HEK293T (cell line): ENCODE measurements around the gene SC5D.

ENCODE experiments used
- ARNT ChIP-seq: fragments of 450-650 bp; IDR thresholded peaks from 2 replicates; pipeline ENCODE4 v1.6.1; 2017; ENCODE audit warnings: mild to moderate bottlenecking
- BHLHE40 ChIP-seq: fragments of 450-650 bp; IDR thresholded peaks from 2 replicates; pipeline ENCODE4 v1.6.1; 2016; ENCODE audit warnings: mild to moderate bottlenecking, moderate library complexity, borderline replicate concordance
- CTBP1 ChIP-seq: fragments of 450-650 bp; IDR thresholded peaks from 2 replicates; pipeline ENCODE4 v1.6.1; 2016; ENCODE audit warnings: borderline replicate concordance
- ELF4 ChIP-seq: fragments of 450-650 bp; IDR thresholded peaks from 2 replicates; pipeline ENCODE4 v1.6.1; 2017; ENCODE audit warnings: antibody characterized with exemption
- FOXA1 ChIP-seq: fragments of 450-650 bp; IDR thresholded peaks from 2 replicates; pipeline ENCODE4 v1.6.1; 2016; ENCODE audit warnings: mild to moderate bottlenecking
- FOXK2 ChIP-seq: fragments of 450-650 bp; IDR thresholded peaks from 2 replicates; pipeline ENCODE4 v1.6.1; 2016; ENCODE audit warnings: mild to moderate bottlenecking
- FOXM1 ChIP-seq: fragments of 450-650 bp; IDR thresholded peaks from 2 replicates; pipeline ENCODE4 v1.6.1; 2017; ENCODE audit warnings: mild to moderate bottlenecking, borderline replicate concordance
- L3MBTL2 ChIP-seq: fragments of 450-650 bp; conservative IDR thresholded peaks from 2 replicates; pipeline ENCODE4 v1.6.1; 2016; ENCODE audit warnings: mild to moderate bottlenecking
- NFRKB ChIP-seq: fragments of 450-650 bp; IDR thresholded peaks from 2 replicates; pipeline ENCODE4 v1.6.1; 2016; ENCODE audit warnings: mild to moderate bottlenecking, moderate library complexity
- SP1 ChIP-seq: fragments of 450-650 bp; IDR thresholded peaks from 2 replicates; pipeline ENCODE4 v1.6.1; 2017
- SUZ12 ChIP-seq: fragments of 450-650 bp; IDR thresholded peaks from 2 replicates; pipeline ENCODE4 v1.6.1; 2016; ENCODE audit warnings: mild to moderate bottlenecking
- TARDBP ChIP-seq: fragments of 450-650 bp; IDR thresholded peaks from 2 replicates; pipeline ENCODE4 v1.6.1; 2016
- ZNF384 ChIP-seq: fragments of 450-650 bp; IDR thresholded peaks from 2 replicates; pipeline ENCODE4 v1.6.1; 2016
- TF ChIP-seq, protein P1 (sequence below): fragments of 450-650 bp; IDR thresholded peaks from 2 replicates; pipeline ENCODE4 v1.6.1; 2016

DNA sequence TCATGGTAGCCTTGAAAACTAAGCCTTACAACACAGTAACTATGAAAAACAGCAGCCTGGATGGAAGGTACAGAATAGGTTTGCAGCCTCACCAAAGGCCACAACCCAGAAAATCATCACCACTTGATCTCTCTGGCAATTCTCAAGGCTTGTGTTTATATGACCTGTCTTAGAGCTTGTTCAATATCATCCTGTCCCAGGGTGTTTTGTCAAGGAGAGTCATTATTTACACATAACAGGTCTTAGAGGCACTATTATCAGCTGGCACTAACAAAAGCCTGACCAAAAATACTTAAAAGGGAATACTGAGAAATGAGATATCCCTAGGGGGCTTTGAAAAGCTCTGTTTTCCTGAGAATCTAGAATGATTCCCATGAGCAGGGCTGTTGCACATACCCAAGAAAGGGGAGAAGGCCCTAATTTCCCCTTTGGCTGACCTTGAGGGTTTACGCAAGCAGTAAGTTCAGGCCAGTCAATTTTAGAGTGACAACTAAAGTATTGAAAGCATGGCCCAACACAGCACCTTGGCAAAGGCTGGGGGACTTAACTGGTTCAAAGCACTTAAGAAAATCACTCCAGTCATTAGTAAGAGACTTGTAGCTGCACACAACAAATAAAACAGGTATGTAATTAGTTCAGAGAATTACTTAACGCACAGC lies 7.9 kb downstream of the SC5D start:
- no peak for TF ChIP-seq SP1
- TF ChIP-seq NFRKB = no peak
- TF ChIP-seq SUZ12 = no peak
- TF ChIP-seq FOXA1 = no peak
- TF ChIP-seq TARDBP = no peak
- TF ChIP-seq ZNF384 = no peak
- TF ChIP-seq FOXM1 = no peak
- TF ChIP-seq ELF4 = no peak
- TF ChIP-seq, protein P1, sequence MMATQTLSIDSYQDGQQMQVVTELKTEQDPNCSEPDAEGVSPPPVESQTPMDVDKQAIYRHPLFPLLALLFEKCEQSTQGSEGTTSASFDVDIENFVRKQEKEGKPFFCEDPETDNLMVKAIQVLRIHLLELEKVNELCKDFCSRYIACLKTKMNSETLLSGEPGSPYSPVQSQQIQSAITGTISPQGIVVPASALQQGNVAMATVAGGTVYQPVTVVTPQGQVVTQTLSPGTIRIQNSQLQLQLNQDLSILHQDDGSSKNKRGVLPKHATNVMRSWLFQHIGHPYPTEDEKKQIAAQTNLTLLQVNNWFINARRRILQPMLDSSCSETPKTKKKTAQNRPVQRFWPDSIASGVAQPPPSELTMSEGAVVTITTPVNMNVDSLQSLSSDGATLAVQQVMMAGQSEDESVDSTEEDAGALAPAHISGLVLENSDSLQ = no peak
- TF ChIP-seq ARNT = no peak
- TF ChIP-seq FOXK2 = no peak
- no peak for TF ChIP-seq BHLHE40
- TF ChIP-seq L3MBTL2 = no peak
- no peak for TF ChIP-seq CTBP1
